Cerebellar nuclear complex (tissue), 1 donor: Measurements from ENCODE around the gene SPOCK2.
"Not testable (repeated sequence)": the region's sequence is repeated elsewhere in the genome, so short reads cannot be mapped to it uniquely, and the experiment has no call there.

Source experiments
- DNase-seq, 2 experiments: peaks; one replicate each; lab custom pipeline; 2025; lab: John Stamatoyannopoulos, UW

SPOCK2 gene

DNA sequence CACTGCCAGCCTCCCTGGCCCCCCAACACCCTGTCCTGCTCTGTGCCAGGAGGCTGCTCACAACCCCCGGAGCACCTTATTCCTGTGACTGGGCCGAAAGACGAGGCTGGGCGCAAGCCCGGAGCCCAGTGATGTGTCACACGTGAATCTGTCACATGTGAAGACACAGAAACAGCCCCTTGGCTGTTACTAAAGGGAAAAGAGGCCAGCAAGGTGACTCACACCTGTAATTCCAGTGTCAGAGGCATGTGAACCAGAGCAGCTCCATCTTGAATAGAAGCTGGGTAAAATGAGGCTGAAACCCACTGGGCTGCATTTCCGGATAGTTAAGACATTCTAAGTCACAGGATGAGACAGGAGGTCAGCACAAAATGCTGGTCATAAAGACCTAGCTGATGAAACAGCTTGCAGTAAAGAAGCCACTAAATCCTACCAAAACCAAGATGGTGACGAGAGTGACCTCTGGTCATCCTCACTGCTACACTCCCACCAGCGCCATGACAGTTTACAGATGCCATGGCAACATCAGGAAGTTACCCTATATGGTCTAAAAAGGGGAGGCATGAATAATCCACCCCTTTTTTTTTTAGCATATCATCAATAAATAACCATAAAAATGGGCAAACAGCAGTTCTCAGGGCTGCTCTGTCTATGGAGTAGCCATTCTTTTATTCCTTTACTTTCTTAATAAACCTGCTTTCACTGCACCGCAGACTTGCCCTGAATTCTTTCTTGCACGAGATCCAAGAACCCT, 55.8 kb downstream of the SPOCK2 start:
- DNase-seq = not testable (repeated sequence)

GRCh38 chr10:72031706-72032105, 56.6 kb downstream of the SPOCK2 start:
- DNase-seq = no peak

- DNase-seq = no peak
Measured at GRCh38 chr10:72030762-72031543, 57.4 kb downstream of the SPOCK2 start.

DNA sequence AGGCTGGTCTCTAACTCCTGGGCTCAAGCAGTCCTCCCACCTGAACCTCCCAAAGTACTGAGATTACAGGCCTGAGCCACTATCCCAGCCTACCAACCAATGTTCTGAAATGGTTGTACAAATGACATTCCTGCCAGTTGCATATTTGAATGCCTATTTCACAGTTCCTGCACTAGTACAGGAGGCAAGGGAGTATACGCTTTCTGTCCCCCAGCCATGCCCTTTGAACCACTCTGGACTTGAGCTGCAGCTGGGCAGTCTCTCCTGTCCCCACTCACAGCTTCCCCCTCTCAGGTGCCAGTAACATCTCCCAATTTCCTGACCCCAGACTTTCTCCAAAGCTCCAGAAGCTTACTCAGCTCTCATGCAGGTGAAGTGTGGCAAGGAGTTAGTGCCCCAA, 58.9 kb downstream of the SPOCK2 start:
- DNase-seq = no peak

GRCh38 chr10:72027498-72027897, 60.9 kb downstream of the SPOCK2 start:
- DNase-seq = no peak

- DNase-seq = no peak
Measured at GRCh38 chr10:72026278-72027111, 61.9 kb downstream of the SPOCK2 start.

GRCh38 chr10:72025832-72026231, 62.5 kb downstream of the SPOCK2 start:
- DNase-seq = no peak

DNA sequence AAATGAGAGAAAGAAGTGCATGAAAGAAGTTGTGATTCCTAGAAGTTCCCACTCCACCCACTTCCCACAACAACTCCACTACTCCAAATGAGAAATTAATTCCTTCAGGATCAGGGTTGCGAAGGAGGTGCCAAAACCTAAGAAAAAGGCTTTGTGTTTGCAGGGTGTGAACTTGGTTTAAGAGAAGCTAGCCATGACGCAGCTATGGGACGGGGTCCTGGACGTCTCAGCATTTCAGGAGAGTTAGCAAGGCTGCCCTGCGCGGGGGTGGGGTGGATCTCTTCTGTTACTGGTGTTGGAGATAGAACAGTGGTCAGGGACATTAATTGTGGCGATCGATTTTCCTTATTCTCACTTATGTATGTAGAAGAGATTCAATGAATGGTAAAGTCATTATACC, 63.0 kb downstream of the SPOCK2 start:
- DNase-seq = no peak

GRCh38 chr10:72024596-72024995, 63.8 kb downstream of the SPOCK2 start:
- DNase-seq = no peak

GRCh38 chr10:72022228-72022627, 66.1 kb downstream of the SPOCK2 start:
- no peak for DNase-seq

DNA sequence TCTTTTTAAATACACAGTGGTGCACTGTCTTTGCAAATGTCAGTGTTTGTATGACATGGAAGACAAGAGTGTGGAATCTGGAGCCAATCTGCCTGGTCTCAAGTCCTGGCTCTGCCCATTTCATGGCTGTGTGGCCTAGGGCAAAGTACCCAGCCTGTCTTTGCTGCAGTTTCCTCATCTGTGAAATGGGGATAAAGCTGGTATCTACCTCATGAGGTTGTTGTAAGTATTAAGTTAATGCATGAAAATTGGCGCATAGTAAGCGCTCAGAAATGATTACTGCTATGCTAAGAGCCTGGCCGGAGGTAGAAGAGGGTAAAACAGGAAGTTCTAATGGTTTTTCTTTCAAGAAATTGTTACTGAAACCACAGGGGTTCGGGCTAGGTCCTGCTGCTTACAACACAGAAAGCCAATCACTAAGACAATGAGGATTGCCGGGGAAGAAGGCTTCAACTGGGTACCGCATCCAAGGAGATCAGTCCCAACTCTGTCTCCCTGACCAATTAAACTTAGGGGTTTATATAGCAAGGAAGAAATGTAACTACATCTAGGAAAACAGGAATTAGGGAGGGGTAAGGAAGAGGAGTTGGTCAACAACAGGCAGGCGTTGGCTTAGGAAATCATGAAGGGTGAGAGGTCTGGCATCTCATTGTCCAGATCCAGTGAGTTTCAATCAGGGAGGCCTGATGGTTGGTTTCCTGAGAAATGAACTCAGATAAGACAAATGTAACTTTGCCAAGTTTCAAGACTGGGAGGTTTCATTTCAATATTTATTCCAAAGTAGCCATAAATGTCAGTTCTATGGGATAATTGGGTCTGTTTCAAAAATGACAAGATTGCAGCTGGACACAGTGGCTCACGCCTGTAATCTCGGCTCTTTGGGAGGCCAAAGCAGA, 67.2 kb downstream of the SPOCK2 start:
- no peak for DNase-seq

GRCh38 chr10:72019085-72019876, 69.1 kb downstream of the SPOCK2 start:
- no peak for DNase-seq

- no peak for DNase-seq
Measured at GRCh38 chr10:72016608-72017300, 71.6 kb downstream of the SPOCK2 start.

GRCh38 chr10:72015841-72016240, 72.5 kb downstream of the SPOCK2 start:
- DNase-seq = no peak

DNA sequence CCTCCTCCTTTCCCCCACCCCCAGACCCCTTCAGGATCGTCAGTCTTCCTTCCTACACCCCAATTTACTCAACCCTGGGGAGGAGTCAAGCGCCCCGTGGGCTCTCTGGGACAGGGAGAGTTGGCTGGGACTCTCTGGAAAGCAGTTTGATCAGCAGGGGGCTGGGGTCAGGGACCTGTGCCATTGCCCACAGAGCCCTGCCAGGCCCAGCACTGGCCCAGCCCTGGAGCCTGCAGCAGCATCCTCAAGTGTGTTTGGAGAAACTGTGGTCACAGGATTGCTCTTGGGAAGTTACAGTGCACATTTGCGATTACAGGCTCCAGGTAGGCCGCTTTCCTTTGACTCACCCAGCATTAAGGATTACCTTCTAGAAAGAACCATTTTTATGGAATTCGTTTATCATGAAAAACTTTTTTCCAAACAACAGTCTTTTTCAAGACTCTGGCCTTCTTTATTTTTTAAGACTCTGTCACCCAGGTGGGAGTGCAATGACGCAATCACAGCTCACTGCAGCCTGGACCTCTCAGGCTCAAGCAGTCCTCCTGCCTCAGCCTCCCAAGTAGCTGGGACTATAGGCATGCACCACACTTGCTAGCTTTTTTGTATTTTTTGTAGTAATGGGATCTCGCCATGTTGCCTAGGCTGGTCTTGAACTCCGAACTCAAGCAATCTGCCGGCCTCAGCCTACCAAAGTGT, 73.4 kb downstream of the SPOCK2 start:
- DNase-seq = no peak

- DNase-seq = no peak
Measured at GRCh38 chr10:72014197-72014596, 74.2 kb downstream of the SPOCK2 start.

- DNase-seq = peak in 1 of 2 experiments; percentile 28
Measured at GRCh38 chr10:72013202-72013945, 75.0 kb downstream of the SPOCK2 start.

- no peak for DNase-seq
Measured at GRCh38 chr10:72012796-72013195, 75.6 kb downstream of the SPOCK2 start.
